IMR-90 (cell line): ENCODE measurements around the gene MT3.

Experiments used
- BHLHE40 ChIP-seq: fragments of 150-350 bp; IDR thresholded peaks from 2 replicates; pipeline ENCODE4 v1.6.1; 2016; ENCODE audit warnings: mild to moderate bottlenecking, low read depth, low read length
- CEBPB ChIP-seq: IDR thresholded peaks from 2 replicates; pipeline ENCODE4 v1.6.1; 2012; ENCODE audit warnings: low read depth, low read length, improper control_type of control experiment
- FOS ChIP-seq: fragments of 150-350 bp; IDR thresholded peaks from 2 replicates; pipeline ENCODE4 v1.6.1; 2016; ENCODE audit warnings: low read depth, low read length
- MAFK ChIP-seq: IDR thresholded peaks from 2 replicates; pipeline ENCODE4 v1.6.1; 2012; ENCODE audit warnings: low read depth, low read length, improper control_type of control experiment
- POLR2A ChIP-seq: IDR thresholded peaks from 2 replicates; pipeline ENCODE4 v1.6.1; 2012; ENCODE audit warnings: mild to moderate bottlenecking, low read depth, low read length
- RAD21 ChIP-seq: IDR thresholded peaks from 2 replicates; pipeline ENCODE4 v1.6.1; 2012; ENCODE audit warnings: low read length, improper control_type of control experiment
- SMC3 ChIP-seq: fragments of 150-350 bp; IDR thresholded peaks from 2 replicates; pipeline ENCODE4 v1.6.1; 2016; ENCODE audit warnings: low read depth, mild to moderate bottlenecking, antibody characterized with exemption, low read length, moderate library complexity
- TF ChIP-seq, protein P1 (sequence below): fragments of 150-350 bp; IDR thresholded peaks from 2 replicates; pipeline ENCODE4 v1.6.1; 2017; ENCODE audit warnings: mild to moderate bottlenecking, antibody characterized with exemption, low read length, low read depth
- TF ChIP-seq, protein P2 (sequence below): conservative IDR thresholded peaks from 2 replicates; pipeline ENCODE4 v1.5.1; 2012; ENCODE audit warnings: mild to moderate bottlenecking, low read depth, low read length, improper control_type of control experiment

DNA sequence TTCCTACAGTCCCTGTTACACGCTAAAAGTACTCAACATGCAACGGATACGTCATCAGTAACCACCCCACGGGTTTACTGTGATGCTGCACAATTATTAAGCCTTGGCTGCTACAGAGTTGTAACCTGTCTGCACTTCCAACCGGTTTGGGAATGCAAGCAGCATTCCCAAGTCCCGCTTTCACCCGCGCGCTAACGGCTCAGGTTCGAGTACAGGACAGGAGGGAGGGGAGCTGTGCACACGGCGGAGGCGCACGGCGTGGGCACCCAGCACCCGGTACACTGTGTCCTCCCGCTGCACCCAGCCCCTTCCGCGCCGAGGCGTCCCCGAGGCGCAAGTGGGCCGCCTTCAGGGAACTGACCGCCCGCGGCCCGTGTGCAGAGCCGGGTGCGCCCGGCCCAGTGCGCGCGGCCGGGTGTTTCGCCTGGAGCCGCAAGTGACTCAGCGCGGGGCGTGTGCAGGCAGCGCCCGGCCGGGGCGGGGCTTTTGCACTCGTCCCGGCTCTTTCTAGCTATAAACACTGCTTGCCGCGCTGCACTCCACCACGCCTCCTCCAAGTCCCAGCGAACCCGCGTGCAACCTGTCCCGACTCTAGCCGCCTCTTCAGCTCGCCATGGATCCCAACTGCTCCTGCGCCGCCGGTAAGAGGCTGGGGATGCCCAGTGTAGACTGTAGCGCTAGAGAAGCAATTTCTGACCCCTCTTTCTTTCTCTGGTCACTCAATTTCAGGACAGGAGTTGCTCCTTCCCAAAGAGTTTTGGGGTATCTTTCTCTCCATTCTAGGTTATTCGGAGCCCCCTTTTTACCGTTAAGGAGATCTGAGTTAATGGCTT lies 18.9 kb downstream of the MT3 start, which contains the start of gene MT2A:
- TF ChIP-seq, protein P1, sequence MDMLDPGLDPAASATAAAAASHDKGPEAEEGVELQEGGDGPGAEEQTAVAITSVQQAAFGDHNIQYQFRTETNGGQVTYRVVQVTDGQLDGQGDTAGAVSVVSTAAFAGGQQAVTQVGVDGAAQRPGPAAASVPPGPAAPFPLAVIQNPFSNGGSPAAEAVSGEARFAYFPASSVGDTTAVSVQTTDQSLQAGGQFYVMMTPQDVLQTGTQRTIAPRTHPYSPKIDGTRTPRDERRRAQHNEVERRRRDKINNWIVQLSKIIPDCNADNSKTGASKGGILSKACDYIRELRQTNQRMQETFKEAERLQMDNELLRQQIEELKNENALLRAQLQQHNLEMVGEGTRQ = no peak; the same call in 1 of the 2 replicates
- TF ChIP-seq, protein P2, sequence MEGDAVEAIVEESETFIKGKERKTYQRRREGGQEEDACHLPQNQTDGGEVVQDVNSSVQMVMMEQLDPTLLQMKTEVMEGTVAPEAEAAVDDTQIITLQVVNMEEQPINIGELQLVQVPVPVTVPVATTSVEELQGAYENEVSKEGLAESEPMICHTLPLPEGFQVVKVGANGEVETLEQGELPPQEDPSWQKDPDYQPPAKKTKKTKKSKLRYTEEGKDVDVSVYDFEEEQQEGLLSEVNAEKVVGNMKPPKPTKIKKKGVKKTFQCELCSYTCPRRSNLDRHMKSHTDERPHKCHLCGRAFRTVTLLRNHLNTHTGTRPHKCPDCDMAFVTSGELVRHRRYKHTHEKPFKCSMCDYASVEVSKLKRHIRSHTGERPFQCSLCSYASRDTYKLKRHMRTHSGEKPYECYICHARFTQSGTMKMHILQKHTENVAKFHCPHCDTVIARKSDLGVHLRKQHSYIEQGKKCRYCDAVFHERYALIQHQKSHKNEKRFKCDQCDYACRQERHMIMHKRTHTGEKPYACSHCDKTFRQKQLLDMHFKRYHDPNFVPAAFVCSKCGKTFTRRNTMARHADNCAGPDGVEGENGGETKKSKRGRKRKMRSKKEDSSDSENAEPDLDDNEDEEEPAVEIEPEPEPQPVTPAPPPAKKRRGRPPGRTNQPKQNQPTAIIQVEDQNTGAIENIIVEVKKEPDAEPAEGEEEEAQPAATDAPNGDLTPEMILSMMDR = no peak
- TF ChIP-seq SMC3 = no peak; the same call in 1 of the 2 replicates
- TF ChIP-seq RAD21 = no peak
- TF ChIP-seq POLR2A = peak; percentile 96
- no peak for TF ChIP-seq MAFK
- peak; percentile 72; the same call in 1 of the 2 replicates for TF ChIP-seq FOS
- TF ChIP-seq CEBPB = no peak
- TF ChIP-seq BHLHE40 = peak; percentile 65
